ENCODE data around the gene DYNLT2. TPM values are rescaled to one million over a fixed set of nuclear protein-coding genes. Genes with fewer than 3 reads are reported as not detected.

The DYNLT2 gene
- total and polyA plus RNA-seq, 2 experiments from 2014 or later, result 2.9 to 3.1 TPM

- Histone ChIP-seq H3K4me1 (ENCODE audit: insufficient read depth) (peaks cover 9% of the 10 kb centered on the region), H3K79me2 (peaks cover 75% of the 10 kb centered on the region)
- no peak for DNase-seq (ENCODE audit: low spot score)
These were observed 31.0 kb downstream of the DYNLT2 start for GRCh38 chr6:169720207-169720855.

DNA sequence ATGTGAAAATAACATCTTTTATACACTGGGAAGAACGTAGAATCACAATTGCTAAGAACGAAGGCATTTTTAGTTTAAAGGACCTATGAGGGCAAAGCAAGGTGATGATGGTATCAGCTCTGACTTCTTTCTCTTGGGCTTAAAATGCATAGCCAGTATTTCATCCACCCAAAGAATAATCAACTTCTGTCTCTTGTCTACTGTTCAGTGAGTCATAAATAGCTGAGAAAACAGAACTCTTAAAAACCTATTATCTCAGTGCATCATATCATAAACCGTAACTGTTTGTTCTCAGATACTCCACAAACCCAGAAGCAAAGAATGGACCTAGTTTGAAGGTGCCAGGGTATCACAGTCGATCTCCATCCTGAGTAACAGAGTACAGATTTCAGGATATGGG lies 32.3 kb downstream of the DYNLT2 start:
- TF ChIP-seq, protein P1, sequence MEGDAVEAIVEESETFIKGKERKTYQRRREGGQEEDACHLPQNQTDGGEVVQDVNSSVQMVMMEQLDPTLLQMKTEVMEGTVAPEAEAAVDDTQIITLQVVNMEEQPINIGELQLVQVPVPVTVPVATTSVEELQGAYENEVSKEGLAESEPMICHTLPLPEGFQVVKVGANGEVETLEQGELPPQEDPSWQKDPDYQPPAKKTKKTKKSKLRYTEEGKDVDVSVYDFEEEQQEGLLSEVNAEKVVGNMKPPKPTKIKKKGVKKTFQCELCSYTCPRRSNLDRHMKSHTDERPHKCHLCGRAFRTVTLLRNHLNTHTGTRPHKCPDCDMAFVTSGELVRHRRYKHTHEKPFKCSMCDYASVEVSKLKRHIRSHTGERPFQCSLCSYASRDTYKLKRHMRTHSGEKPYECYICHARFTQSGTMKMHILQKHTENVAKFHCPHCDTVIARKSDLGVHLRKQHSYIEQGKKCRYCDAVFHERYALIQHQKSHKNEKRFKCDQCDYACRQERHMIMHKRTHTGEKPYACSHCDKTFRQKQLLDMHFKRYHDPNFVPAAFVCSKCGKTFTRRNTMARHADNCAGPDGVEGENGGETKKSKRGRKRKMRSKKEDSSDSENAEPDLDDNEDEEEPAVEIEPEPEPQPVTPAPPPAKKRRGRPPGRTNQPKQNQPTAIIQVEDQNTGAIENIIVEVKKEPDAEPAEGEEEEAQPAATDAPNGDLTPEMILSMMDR (IDR thresholded peaks at IDR 0.05; ENCODE audit: poor library complexity), result no peak
- TF ChIP-seq EZH2phosphoT487 (IDR thresholded peaks at IDR 0.05; ENCODE audit: low read depth, severe bottlenecking, unreplicated experiment), result no peak
- no peak for TF ChIP-seq EZH2 (IDR thresholded peaks at IDR 0.05; ENCODE audit: borderline replicate concordance)
- Histone ChIP-seq H3K9me2 (replicated peaks; ENCODE audit: insufficient read depth) (no peaks in the 10 kb centered on the region), H4K20me1 (ENCODE audit: insufficient read depth, poor library complexity, severe bottlenecking) (peaks cover 48% of the 10 kb centered on the region), H2AFZ (no peak overlapping the region), H3K4me2 (no peak overlapping the region), H3K4me1 (ENCODE audit: insufficient read depth) (peaks cover 9% of the 10 kb centered on the region), H3K36me3 (replicated peaks; ENCODE audit: insufficient read depth, low read depth) (no peaks in the 10 kb centered on the region), H3K4me3 (no peak overlapping the region), H3K79me2 (peaks cover 75% of the 10 kb centered on the region), H3K27me3 (no peaks in the 10 kb centered on the region), H3K27ac (no peak overlapping the region), H3K9me3 (ENCODE audit: low read depth) (no peaks in the 10 kb centered on the region)
- no peak for DNase-seq (ENCODE audit: low spot score)
- 81% methylated on average over 4 of the region's 4 CpGs for WGBS (ENCODE audit: low lambda C conversion rate, missing lambda C conversion rate)

More at GRCh38 chr6:169720207-169720855, 31.0 kb downstream of the DYNLT2 start:
- WGBS (ENCODE audit: low lambda C conversion rate, missing lambda C conversion rate), result 99% methylated on average over 3 of the region's 3 CpGs
- no peak for TF ChIP-seq EZH2phosphoT487 (IDR thresholded peaks at IDR 0.05; ENCODE audit: low read depth, severe bottlenecking, unreplicated experiment)
- TF ChIP-seq, protein P1 (IDR thresholded peaks at IDR 0.05; ENCODE audit: poor library complexity), result peak; percentile 7
- H3K9me3 ChIP-seq (ENCODE audit: low read depth), result no peaks in the 10 kb centered on the region
- H3K27me3 ChIP-seq, result no peaks in the 10 kb centered on the region
- H3K27ac ChIP-seq, result no peak overlapping the region
- H3K4me3 ChIP-seq, result no peak overlapping the region
- no peaks in the 10 kb centered on the region for H3K9me2 ChIP-seq (replicated peaks; ENCODE audit: insufficient read depth)
- no peak overlapping the region for H3K4me2 ChIP-seq
- no peak overlapping the region for H2AFZ ChIP-seq
- H4K20me1 ChIP-seq (ENCODE audit: insufficient read depth, poor library complexity, severe bottlenecking), result peaks cover 48% of the 10 kb centered on the region
- H3K36me3 ChIP-seq (replicated peaks; ENCODE audit: insufficient read depth, low read depth), result no peaks in the 10 kb centered on the region

DNA sequence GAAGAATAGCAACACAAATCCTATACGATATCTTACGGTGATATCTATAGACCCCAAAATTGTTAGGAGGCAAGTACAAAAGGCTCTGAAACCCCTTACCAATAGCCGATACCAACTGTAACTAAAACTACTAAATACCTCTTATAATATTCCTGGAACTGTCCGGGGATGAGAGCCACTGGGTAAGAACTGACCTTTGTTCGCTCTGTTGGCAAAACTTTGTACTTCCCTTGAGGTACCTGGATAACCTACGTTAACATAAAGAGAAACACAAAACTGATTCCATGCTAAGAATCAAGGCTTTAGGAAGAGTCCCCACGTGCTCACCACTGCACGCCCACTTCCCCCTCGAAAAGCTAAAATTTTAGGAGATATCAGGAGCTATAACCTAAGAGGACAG lies 36.8 kb downstream of the DYNLT2 start:
- DNase-seq (ENCODE audit: low spot score), result no peak
- no peaks in the 10 kb centered on the region for H3K9me3 ChIP-seq (ENCODE audit: low read depth)
- H4K20me1 ChIP-seq (ENCODE audit: insufficient read depth, poor library complexity, severe bottlenecking), result peaks cover 17% of the 10 kb centered on the region
- no peaks in the 10 kb centered on the region for H3K36me3 ChIP-seq (replicated peaks; ENCODE audit: insufficient read depth, low read depth)
- H3K27me3 ChIP-seq, result no peaks in the 10 kb centered on the region
- WGBS (ENCODE audit: low lambda C conversion rate, missing lambda C conversion rate), result 92% methylated on average over 9 of the region's 9 CpGs
- no peak overlapping the region for H3K4me2 ChIP-seq
- H2AFZ ChIP-seq, result no peak overlapping the region
- TF ChIP-seq EZH2phosphoT487 (IDR thresholded peaks at IDR 0.05; ENCODE audit: low read depth, severe bottlenecking, unreplicated experiment) (no peak), EZH2 (IDR thresholded peaks at IDR 0.05; ENCODE audit: borderline replicate concordance) (no peak)
- TF ChIP-seq, protein P1 (IDR thresholded peaks at IDR 0.05; ENCODE audit: poor library complexity), result no peak
- H3K9me2 ChIP-seq (replicated peaks; ENCODE audit: insufficient read depth), result no peaks in the 10 kb centered on the region
- peaks cover 54% of the 10 kb centered on the region for H3K79me2 ChIP-seq
- no peak overlapping the region for H3K4me3 ChIP-seq
- H3K4me1 ChIP-seq (ENCODE audit: insufficient read depth), result no peaks in the 10 kb centered on the region
- no peak overlapping the region for H3K27ac ChIP-seq

Data from hepatocyte (in vitro differentiated cells).